Common myeloid progenitor, CD34-positive (primary cell): ENCODE results near the gene MACROD2.

Source experiments
- CTCF ChIA-PET: fragments of 350-600 bp; sonication (Branson Sonifier 250); formaldehyde crosslinking; loops from one replicate; lab custom pipeline; 2021; ENCODE audit warnings: antibody characterized with exemption; lab: Charles Lee
- POLR2A ChIA-PET: fragments of 350-600 bp; sonication (Branson Sonifier 250); formaldehyde crosslinking; loops from one replicate; lab custom pipeline; 2021; ENCODE audit warnings: antibody characterized with exemption; lab: Charles Lee
- DNase-seq, 3 donors: peaks; one replicate each; pipeline versions ENCODE4 v3.0.0 to v3.0.0-alpha.2; 2013
- H3K27ac ChIP-seq, 2 experiments: 1 replicate in 1 of 2; 2 replicates in 1 of 2; pipeline ENCODE4 v1.7.0; 2013; ENCODE audit warnings: inconsistent platforms in 2 of 2, low read length in 2 of 2, mild to moderate bottlenecking in 2 of 2, low read depth in 1 of 2, moderate library complexity in 1 of 2; ENCODE audit not compliant: severe bottlenecking in 2 of 2, insufficient read depth in 1 of 2, poor library complexity in 1 of 2
- H3K27me3 ChIP-seq, 5 experiments: replicated peaks in 2 of 5; 1 replicate in 3 of 5; 2 replicates in 2 of 5; pipeline versions ENCODE4 v1.6.1 to v1.7.0; 2013; ENCODE audit warnings: low read length in 4 of 5, mild to moderate bottlenecking in 2 of 5, moderate library complexity in 2 of 5, inconsistent platforms in 1 of 5; ENCODE audit not compliant: insufficient read depth in 5 of 5, control insufficient read depth in 4 of 5
- H3K36me3 ChIP-seq, 4 experiments: 1 replicate in 2 of 4; 2 replicates in 2 of 4; pipeline versions ENCODE4 v1.6.1 to v1.7.0; 2013; ENCODE audit warnings: low read length in 3 of 4, control low read depth in 1 of 4, mild to moderate bottlenecking in 1 of 4; ENCODE audit not compliant: control insufficient read depth in 4 of 4, insufficient read depth in 4 of 4
- H3K4me1 ChIP-seq, 4 experiments: 1 replicate in 3 of 4; 2 replicates in 1 of 4; pipeline versions ENCODE4 v1.6.1 to v1.7.1; 2013; ENCODE audit warnings: low read length in 3 of 4, mild to moderate bottlenecking in 3 of 4, control low read depth in 1 of 4, inconsistent platforms in 1 of 4, moderate library complexity in 1 of 4; ENCODE audit not compliant: control insufficient read depth in 4 of 4, insufficient read depth in 4 of 4; ENCODE audit errors: control extremely low read depth in 1 of 4
- H3K4me3 ChIP-seq, 7 experiments: 1 replicate in 4 of 7; 2 replicates in 3 of 7; pipeline versions ENCODE4 v1.5.1 to v1.7.0; 2013; ENCODE audit warnings: mild to moderate bottlenecking in 7 of 7, low read length in 6 of 7, moderate library complexity in 6 of 7, inconsistent platforms in 2 of 7, low read depth in 2 of 7, control low read depth in 1 of 7; ENCODE audit not compliant: insufficient read depth in 4 of 7, control insufficient read depth in 1 of 7; ENCODE audit errors: extremely low read depth in 1 of 7
- H3K9me3 ChIP-seq, 5 experiments: 1 replicate in 4 of 5; 2 replicates in 1 of 5; pipeline versions ENCODE4 v1.6.1 to v1.7.1; 2013; ENCODE audit warnings: low read length in 4 of 5, mild to moderate bottlenecking in 2 of 5, inconsistent platforms in 1 of 5, low read depth in 1 of 5, moderate library complexity in 1 of 5; ENCODE audit not compliant: control insufficient read depth in 4 of 5, insufficient read depth in 2 of 5; ENCODE audit errors: control extremely low read depth in 1 of 5
- WGBS: methylation state at CpG from one replicate; pipeline ENCODE4 v1.1.5; 2013; ENCODE audit not compliant: insufficient coverage; 5-methylcytosine and 5-hydroxymethylcytosine counted together

The MACROD2 gene

GRCh38 chr20:15623215-15623614, 1627.9 kb downstream of the MACROD2 start:
- Histone ChIP-seq H3K27me3 (no peaks in the 10 kb centered on the region), H3K4me3 (no peak overlapping the region), H3K27ac (no peak overlapping the region), H3K9me3 (no peaks in the 10 kb centered on the region), H3K4me1 (no peaks in the 10 kb centered on the region), H3K36me3 (no peaks in the 10 kb centered on the region)
- CTCF ChIA-PET = no interaction called here
- 67% methylated on average over 1 of the region's 2 CpGs for WGBS
- POLR2A ChIA-PET = no interaction called here
- DNase-seq = no peak

- WGBS = 90% methylated on average over 2 of the region's 2 CpGs
- ChIA-PET CTCF (no interaction called here), POLR2A (no interaction called here)
- Histone ChIP-seq H3K36me3 (no peaks in the 10 kb centered on the region), H3K27ac (no peak overlapping the region), H3K4me1 (no peaks in the 10 kb centered on the region), H3K9me3 (no peaks in the 10 kb centered on the region), H3K27me3 (no peaks in the 10 kb centered on the region), H3K4me3 (no peak overlapping the region)
- no peak for DNase-seq
Measured at GRCh38 chr20:15625981-15626380, 1630.7 kb downstream of the MACROD2 start.

- no peak overlapping the region for H3K27ac ChIP-seq
- H3K4me1 ChIP-seq = no peaks in the 10 kb centered on the region
- ChIA-PET POLR2A (no interaction called here), CTCF (no interaction called here)
- no peaks in the 10 kb centered on the region for H3K27me3 ChIP-seq
- no CpG with 5 or more reads among the region's 3 CpGs for WGBS
- no peak overlapping the region for H3K4me3 ChIP-seq
- no peaks in the 10 kb centered on the region for H3K36me3 ChIP-seq
- no peak for DNase-seq
- H3K9me3 ChIP-seq = no peaks in the 10 kb centered on the region
Measured at GRCh38 chr20:15627089-15627488, 1631.8 kb downstream of the MACROD2 start.

GRCh38 chr20:15627501-15627903, 1632.2 kb downstream of the MACROD2 start:
- DNase-seq = no peak
- Histone ChIP-seq H3K36me3 (no peaks in the 10 kb centered on the region), H3K9me3 (no peaks in the 10 kb centered on the region), H3K4me3 (no peak overlapping the region), H3K4me1 (no peaks in the 10 kb centered on the region), H3K27ac (no peak overlapping the region), H3K27me3 (no peaks in the 10 kb centered on the region)
- POLR2A ChIA-PET = no interaction called here
- CTCF ChIA-PET = no interaction called here

- Histone ChIP-seq H3K4me3 (no peak overlapping the region), H3K27ac (no peak overlapping the region), H3K9me3 (no peaks in the 10 kb centered on the region), H3K27me3 (no peaks in the 10 kb centered on the region), H3K36me3 (no peaks in the 10 kb centered on the region), H3K4me1 (no peaks in the 10 kb centered on the region)
- ChIA-PET CTCF (no interaction called here), POLR2A (no interaction called here)
- no peak for DNase-seq
- WGBS = 88% methylated on average over 3 of the region's 4 CpGs
Measured at GRCh38 chr20:15628851-15629353, 1633.6 kb downstream of the MACROD2 start.

- H3K27me3 ChIP-seq = peaks cover 0 to 2% (median 0%) of the 10 kb centered on the region in 5 experiments
- no peak for DNase-seq
- H3K4me3 ChIP-seq = no peak overlapping the region
- H3K27ac ChIP-seq = no peak overlapping the region
- no peaks in the 10 kb centered on the region for H3K36me3 ChIP-seq
- WGBS = 77% methylated on average over 2 of the region's 4 CpGs
- ChIA-PET POLR2A (no interaction called here), CTCF (no interaction called here)
- no peaks in the 10 kb centered on the region for H3K9me3 ChIP-seq
- H3K4me1 ChIP-seq = no peaks in the 10 kb centered on the region
Measured at GRCh38 chr20:15630360-15630759, 1635.0 kb downstream of the MACROD2 start.

- no peak for DNase-seq
- peaks cover 0 to 2% (median 0%) of the 10 kb centered on the region in 5 experiments for H3K27me3 ChIP-seq
- ChIA-PET CTCF (no interaction called here), POLR2A (no interaction called here)
- no peak overlapping the region for H3K4me3 ChIP-seq
- 83% methylated on average over 2 of the region's 3 CpGs for WGBS
- no peak overlapping the region for H3K27ac ChIP-seq
- H3K9me3 ChIP-seq = no peaks in the 10 kb centered on the region
- no peaks in the 10 kb centered on the region for H3K36me3 ChIP-seq
- H3K4me1 ChIP-seq = no peaks in the 10 kb centered on the region
Measured at GRCh38 chr20:15632680-15633079, 1637.4 kb downstream of the MACROD2 start.
